ENCODE measurements around the gene NDOR1.

DNA sequence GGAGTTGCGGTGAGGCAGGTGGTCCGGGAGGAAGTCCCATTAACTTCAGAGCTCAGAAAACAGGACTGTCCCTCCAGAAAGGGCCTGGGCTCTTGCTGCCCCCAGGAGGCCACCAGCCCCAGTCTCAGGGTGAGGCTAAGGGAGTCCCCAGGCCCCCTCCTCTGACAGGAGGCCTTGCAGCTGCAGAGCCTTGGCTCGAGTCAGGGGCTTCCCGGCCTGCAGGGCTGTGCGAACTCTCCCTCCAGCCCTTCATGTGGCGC lies 42.3 kb downstream of the NDOR1 start:
- TF ChIP-seq, protein P1, sequence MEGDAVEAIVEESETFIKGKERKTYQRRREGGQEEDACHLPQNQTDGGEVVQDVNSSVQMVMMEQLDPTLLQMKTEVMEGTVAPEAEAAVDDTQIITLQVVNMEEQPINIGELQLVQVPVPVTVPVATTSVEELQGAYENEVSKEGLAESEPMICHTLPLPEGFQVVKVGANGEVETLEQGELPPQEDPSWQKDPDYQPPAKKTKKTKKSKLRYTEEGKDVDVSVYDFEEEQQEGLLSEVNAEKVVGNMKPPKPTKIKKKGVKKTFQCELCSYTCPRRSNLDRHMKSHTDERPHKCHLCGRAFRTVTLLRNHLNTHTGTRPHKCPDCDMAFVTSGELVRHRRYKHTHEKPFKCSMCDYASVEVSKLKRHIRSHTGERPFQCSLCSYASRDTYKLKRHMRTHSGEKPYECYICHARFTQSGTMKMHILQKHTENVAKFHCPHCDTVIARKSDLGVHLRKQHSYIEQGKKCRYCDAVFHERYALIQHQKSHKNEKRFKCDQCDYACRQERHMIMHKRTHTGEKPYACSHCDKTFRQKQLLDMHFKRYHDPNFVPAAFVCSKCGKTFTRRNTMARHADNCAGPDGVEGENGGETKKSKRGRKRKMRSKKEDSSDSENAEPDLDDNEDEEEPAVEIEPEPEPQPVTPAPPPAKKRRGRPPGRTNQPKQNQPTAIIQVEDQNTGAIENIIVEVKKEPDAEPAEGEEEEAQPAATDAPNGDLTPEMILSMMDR (IDR thresholded peaks at IDR 0.05; ENCODE audit: insufficient read depth, low read length), result no peak
- TF ChIP-seq POLR2AphosphoS5 (IDR thresholded peaks at IDR 0.05; ENCODE audit: low read depth), result no peak
- TF ChIP-seq, protein P2, sequence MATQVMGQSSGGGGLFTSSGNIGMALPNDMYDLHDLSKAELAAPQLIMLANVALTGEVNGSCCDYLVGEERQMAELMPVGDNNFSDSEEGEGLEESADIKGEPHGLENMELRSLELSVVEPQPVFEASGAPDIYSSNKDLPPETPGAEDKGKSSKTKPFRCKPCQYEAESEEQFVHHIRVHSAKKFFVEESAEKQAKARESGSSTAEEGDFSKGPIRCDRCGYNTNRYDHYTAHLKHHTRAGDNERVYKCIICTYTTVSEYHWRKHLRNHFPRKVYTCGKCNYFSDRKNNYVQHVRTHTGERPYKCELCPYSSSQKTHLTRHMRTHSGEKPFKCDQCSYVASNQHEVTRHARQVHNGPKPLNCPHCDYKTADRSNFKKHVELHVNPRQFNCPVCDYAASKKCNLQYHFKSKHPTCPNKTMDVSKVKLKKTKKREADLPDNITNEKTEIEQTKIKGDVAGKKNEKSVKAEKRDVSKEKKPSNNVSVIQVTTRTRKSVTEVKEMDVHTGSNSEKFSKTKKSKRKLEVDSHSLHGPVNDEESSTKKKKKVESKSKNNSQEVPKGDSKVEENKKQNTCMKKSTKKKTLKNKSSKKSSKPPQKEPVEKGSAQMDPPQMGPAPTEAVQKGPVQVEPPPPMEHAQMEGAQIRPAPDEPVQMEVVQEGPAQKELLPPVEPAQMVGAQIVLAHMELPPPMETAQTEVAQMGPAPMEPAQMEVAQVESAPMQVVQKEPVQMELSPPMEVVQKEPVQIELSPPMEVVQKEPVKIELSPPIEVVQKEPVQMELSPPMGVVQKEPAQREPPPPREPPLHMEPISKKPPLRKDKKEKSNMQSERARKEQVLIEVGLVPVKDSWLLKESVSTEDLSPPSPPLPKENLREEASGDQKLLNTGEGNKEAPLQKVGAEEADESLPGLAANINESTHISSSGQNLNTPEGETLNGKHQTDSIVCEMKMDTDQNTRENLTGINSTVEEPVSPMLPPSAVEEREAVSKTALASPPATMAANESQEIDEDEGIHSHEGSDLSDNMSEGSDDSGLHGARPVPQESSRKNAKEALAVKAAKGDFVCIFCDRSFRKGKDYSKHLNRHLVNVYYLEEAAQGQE (IDR thresholded peaks at IDR 0.05; ENCODE audit: insufficient replicate concordance, low read depth), result no peak

Data from HL-60 (cell line).